GM10266 (cell line): ENCODE results near the gene PCID2.

ENCODE experiments used
- DNase-seq: peaks from one replicate; pipeline ENCODE4 v3.0.0; 2012; ENCODE audit errors: extremely low spot score
- CTCF ChIP-seq: IDR thresholded peaks from 2 replicates; pipeline ENCODE4 v1.5.1; 2012; ENCODE audit warnings: mild to moderate bottlenecking, low read depth; ENCODE audit not compliant: control insufficient read depth, insufficient read depth; ENCODE audit errors: missing control alignments

The PCID2 gene

GRCh38 chr13:113218586-113218985 lies 10.1 kb upstream of the PCID2 start:
- no peak for DNase-seq
- no peak for TF ChIP-seq CTCF

- TF ChIP-seq CTCF: no peak
- no peak for DNase-seq
Observed at GRCh38 chr13:113216254-113217048, 8.0 kb upstream of the PCID2 start.

GRCh38 chr13:113211774-113212173 lies 3.3 kb upstream of the PCID2 start:
- no peak for DNase-seq
- no peak for TF ChIP-seq CTCF

GRCh38 chr13:113210833-113211232 lies 2.4 kb upstream of the PCID2 start:
- no peak for TF ChIP-seq CTCF
- DNase-seq: no peak

- no peak for TF ChIP-seq CTCF
- DNase-seq: peak; percentile 74
Observed at GRCh38 chr13:113209759-113210421, 1.4 kb upstream of the PCID2 start.

- DNase-seq: peak; percentile 91
- TF ChIP-seq CTCF: no peak
Observed at GRCh38 chr13:113209336-113209758, 878 bp upstream of the PCID2 start, which contains the start of gene CUL4A. TSS of gene CUL4A (plus strand) at chr13:113209613. CDS start at chr13:113209628, 15 bp downstream.
